Stimulated activated CD4-positive, alpha-beta T cell treated with anti-CD3 and anti-CD28 coated beads, Interleukin-4, amount 100 ng/mL, for 24 hours (primary cell): ENCODE results near the gene MYO10.
A peak's percentile ranks its signal among the peaks of the same experiment; 100 is the strongest.
"Not testable (repeated sequence)": the region's sequence is repeated elsewhere in the genome, so short reads cannot be mapped to it uniquely, and the experiment has no call there.

Experiments used
- DNase-seq: peaks from one replicate; pipeline ENCODE4 v3.0.0-alpha.2; 2020

The MYO10 gene

GRCh38 chr5:16659536-16659935 lies 276.6 kb downstream of the MYO10 start:
- DNase-seq = no peak

- no peak for DNase-seq
Observed at GRCh38 chr5:16656561-16657191, 279.4 kb downstream of the MYO10 start.

GRCh38 chr5:16654647-16655334 lies 281.3 kb downstream of the MYO10 start:
- DNase-seq = no peak

GRCh38 chr5:16648739-16649138 lies 287.3 kb downstream of the MYO10 start:
- not testable (repeated sequence) for DNase-seq

GRCh38 chr5:16644301-16644889 lies 291.7 kb downstream of the MYO10 start:
- no peak for DNase-seq

GRCh38 chr5:16642867-16643266 lies 293.2 kb downstream of the MYO10 start:
- no peak for DNase-seq

- DNase-seq = no peak
Observed at GRCh38 chr5:16639206-16639605, 296.9 kb downstream of the MYO10 start.

- no peak for DNase-seq
Observed at GRCh38 chr5:16628376-16628775, 307.7 kb downstream of the MYO10 start.

- DNase-seq = peak; percentile 42
Observed at GRCh38 chr5:16626696-16627264, 309.3 kb downstream of the MYO10 start.

- DNase-seq = no peak
Observed at GRCh38 chr5:16625096-16625495, 311.0 kb downstream of the MYO10 start.

- no peak for DNase-seq
Observed at GRCh38 chr5:16619136-16619535, 317.0 kb downstream of the MYO10 start.

- no peak for DNase-seq
Observed at GRCh38 chr5:16618138-16618897, 317.8 kb downstream of the MYO10 start.

GRCh38 chr5:16617274-16617968 lies 318.7 kb downstream of the MYO10 start:
- DNase-seq = peak; percentile 53

GRCh38 chr5:16616536-16617273 lies 319.4 kb downstream of the MYO10 start, which contains the start of gene RETREG1:
Gene RETREG1 (minus strand): TSS chr5:16616997. CDS start chr5:16616971, 26 bp downstream.
- peak; percentile 78 for DNase-seq

GRCh38 chr5:16615741-16616535 lies 320.1 kb downstream of the MYO10 start:
- no peak for DNase-seq

- DNase-seq = no peak
Observed at GRCh38 chr5:16612007-16612406, 324.1 kb downstream of the MYO10 start.
